Central memory CD8-positive, alpha-beta T cell (primary cell): ENCODE results near the gene ACSS3.

Source experiments
- ATAC-seq: fragments of 150-1000 bp; cut with Tn5 transposase; replicated peaks from 2 replicates; pipeline ENCODE4 v1.10.0; 2022; ENCODE audit warnings: mild to moderate bottlenecking, moderate FRiP score, moderate number of reproducible peaks; ENCODE audit not compliant: poor library complexity, severe bottlenecking; ENCODE audit errors: extremely low read depth
- DNase-seq, 2 donors: peaks; one replicate each; pipeline ENCODE4 v3.0.0; 2021; ENCODE audit warnings: low spot score in 2 of 2
- H3K27ac Mint-ChIP-seq: one replicate; pipeline ENCODE4 v1.8.0; 2022; ENCODE audit warnings: low read depth, mild to moderate bottlenecking, moderate library complexity, mixed read lengths
- H3K27me3 Mint-ChIP-seq: one replicate; pipeline ENCODE4 v1.8.0; 2022; ENCODE audit warnings: mixed read lengths
- H3K36me3 Mint-ChIP-seq: one replicate; pipeline ENCODE4 v1.8.0; 2022; ENCODE audit warnings: mild to moderate bottlenecking, moderate library complexity, mixed read lengths; ENCODE audit not compliant: insufficient read depth
- H3K4me1 Mint-ChIP-seq: one replicate; pipeline ENCODE4 v1.8.0; 2022; ENCODE audit warnings: mixed read lengths
- H3K4me3 Mint-ChIP-seq: one replicate; pipeline ENCODE4 v1.8.0; 2022; ENCODE audit warnings: mild to moderate bottlenecking, moderate library complexity, mixed read lengths
- H3K9me3 Mint-ChIP-seq: one replicate; pipeline ENCODE4 v1.8.0; 2022; ENCODE audit warnings: mixed read lengths

Gene ACSS3

DNA sequence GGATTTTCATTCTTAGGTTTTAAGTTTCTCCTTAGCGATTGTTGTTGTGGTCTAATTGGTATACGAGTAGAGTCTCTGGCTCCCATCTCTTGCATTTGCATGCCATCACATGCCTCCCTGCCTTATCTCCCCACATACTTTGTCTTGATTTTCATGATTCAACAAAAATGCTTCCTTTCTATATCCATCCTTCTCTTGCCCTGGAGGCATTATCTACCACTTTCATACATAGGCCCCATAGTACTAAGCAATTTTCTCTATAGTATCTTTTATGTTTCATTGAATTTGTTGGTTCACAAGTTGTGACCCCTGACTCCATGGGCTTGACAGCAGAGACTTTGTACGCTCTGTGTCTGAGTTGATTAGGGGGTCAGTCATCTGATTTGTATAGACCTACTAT lies 226.1 kb downstream of the ACSS3 start:
- Mint-ChIP-seq H3K9me3 (peaks cover 39% of the 10 kb centered on the region), H3K36me3 (no peaks in the 10 kb centered on the region), H3K27me3 (no peaks in the 10 kb centered on the region), H3K4me1 (no peaks in the 10 kb centered on the region), H3K27ac (no peak overlapping the region), H3K4me3 (no peak overlapping the region)
- DNase-seq = no peak
- ATAC-seq = no peak
